Esophagus muscularis mucosa (tissue), 4 donors: Measurements from ENCODE around the gene PPL. TPM values are rescaled to one million over a fixed set of nuclear protein-coding genes. Genes with fewer than 3 reads are reported as not detected.

Experiments
- DNase-seq: peaks from one replicate; pipeline ENCODE4 v3.0.0-alpha.2; 2017; ENCODE audit errors: extremely low spot score
- H3K27ac ChIP-seq, 4 donors: fragments of 200-600 bp; sonication (generic); replicated peaks in 1 of 4; 1 replicate in 3 of 4; 2 replicates in 1 of 4; pipeline ENCODE4 v1.5.1; 2016 to 2019; ENCODE audit warnings: mild to moderate bottlenecking in 1 of 4
- H3K27me3 ChIP-seq, 4 donors: fragments of 200-600 bp; sonication (generic); one replicate each; pipeline versions ENCODE4 v1.5.1 to v1.6.0; 2016 to 2019
- H3K36me3 ChIP-seq, 4 donors: fragments of 200-600 bp; sonication (generic); one replicate each; pipeline ENCODE4 v1.5.1; 2016 to 2019
- H3K4me1 ChIP-seq, 4 donors: fragments of 200-600 bp; sonication (generic); one replicate each; pipeline ENCODE4 v1.5.1; 2016 to 2019
- H3K4me3 ChIP-seq, 4 donors: fragments of 200-600 bp; sonication (generic); 1 replicate in 2 of 4; 2 replicates in 2 of 4; pipeline ENCODE4 v1.5.1; 2016 to 2019; ENCODE audit warnings: mild to moderate bottlenecking in 4 of 4, moderate library complexity in 1 of 4
- H3K9me3 ChIP-seq, 4 donors: fragments of 200-600 bp; sonication (generic); 1 replicate in 3 of 4; 2 replicates in 1 of 4; pipeline ENCODE4 v1.5.1; 2016 to 2019
- CTCF ChIP-seq, 3 experiments: fragments of 200-600 bp in 2 of 3; fragments of 450-650 bp in 1 of 3; sonication (generic) in 2 of 3; IDR thresholded peaks; one replicate each; pipeline ENCODE4 v1.5.1; 2017 to 2019; ENCODE audit warnings: antibody characterized with exemption in 3 of 3, mild to moderate bottlenecking in 2 of 3, moderate library complexity in 1 of 3
- EP300 ChIP-seq: sonication (generic); formaldehyde crosslinking; IDR thresholded peaks from one replicate; pipeline ENCODE4 v1.6.1; 2017; ENCODE audit warnings: antibody characterized with exemption
- POLR2A ChIP-seq: fragments of 450-650 bp; IDR thresholded peaks from one replicate; pipeline ENCODE4 v1.6.1; 2017; ENCODE audit warnings: antibody characterized with exemption, moderate library complexity, mild to moderate bottlenecking, low read depth
- POLR2AphosphoS5 ChIP-seq, 2 donors: sonication (generic); formaldehyde crosslinking; IDR thresholded peaks; one replicate each; pipeline ENCODE4 v1.6.1; 2017; ENCODE audit warnings: antibody characterized with exemption in 2 of 2
- WGBS: methylation state at CpG from one replicate; pipeline ENCODE4 v1.1.5; 2018; 5-methylcytosine and 5-hydroxymethylcytosine counted together
- intact Hi-C: fragments of 100-400 bp; cut with DNase I; formaldehyde crosslinking; loops from one replicate; pipeline ENCODE4 v1.15.1; 2023
- total RNA-seq, 4 donors: library from RNA; depleted of rRNA; stranded (reverse); fragments of >200 nt; gene quantifications; one replicate each; pipeline versions ENCODE4 v1.1.0 to v1.2.1, GENCODE V29; 2016

The PPL gene
- total RNA-seq, 4 donors from 2014 or later = 36.3 to 78.4 (median 57.4) TPM

DNA sequence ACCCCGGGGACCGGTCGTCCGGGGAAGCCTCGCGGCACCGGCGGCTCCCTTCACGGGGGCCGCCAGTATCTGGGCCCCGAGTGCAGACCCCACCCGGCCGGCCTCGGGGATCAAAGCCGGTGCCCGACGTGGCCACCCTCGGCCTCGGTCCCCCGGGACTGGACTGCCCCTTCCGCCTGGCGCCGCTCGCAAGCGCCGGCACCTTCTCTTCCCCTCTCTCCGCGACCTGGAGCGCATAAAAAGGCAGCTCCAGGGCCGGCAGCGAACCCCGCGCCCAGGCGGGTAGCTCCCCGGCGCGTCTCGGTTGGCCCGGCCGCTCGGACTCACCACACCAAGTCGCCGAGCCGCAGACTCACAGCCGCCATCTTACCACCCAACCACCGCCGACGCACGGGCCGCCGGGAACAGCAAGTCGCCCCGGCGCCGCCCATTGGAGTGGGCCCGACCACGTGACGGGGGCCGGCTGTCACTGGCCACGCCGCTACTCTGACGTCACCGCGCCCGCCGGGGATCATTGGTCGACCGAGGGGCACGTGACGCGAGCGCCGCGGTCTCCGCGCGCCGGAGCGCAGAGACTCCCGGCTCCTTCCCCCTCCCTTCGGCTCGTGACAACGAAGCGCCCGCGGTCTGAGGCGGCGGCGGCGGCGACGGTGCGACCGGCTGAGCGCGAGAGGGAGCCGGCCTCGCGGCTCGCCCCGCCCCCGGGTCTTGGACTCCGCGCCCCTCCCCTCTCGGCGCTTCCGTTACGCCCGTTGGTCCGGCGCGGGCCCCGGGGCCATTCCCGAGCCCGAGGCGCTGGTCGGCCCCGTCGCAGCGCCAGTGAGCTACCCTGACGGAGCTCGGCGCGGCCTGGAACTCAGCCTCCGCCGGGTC lies 89.8 kb downstream of the PPL start, which contains the start of the genes GLYR1 and UBN1:
GLYR1 (minus strand) TSS at position 388 of the 873 bp plus-strand sequence; CDS start at position 365, 23 bp downstream.
UBN1 (plus strand) TSS at position 581 of the 873 bp plus-strand sequence. CDS start 5,437 bp downstream, outside the sequence.
- Histone ChIP-seq H3K9me3 (no peaks in the 10 kb centered on the region), H3K27ac (peak within 1 kb of the TSS; percentile 97 to 99 (median 97)), H3K36me3 (peaks cover 29 to 37% (median 35%) of the 10 kb centered on the region in 4 donors), H3K4me3 (peak within 1 kb of the TSS; percentile 90 to 97 (median 94)), H3K4me1 (peaks cover 52 to 62% (median 59%) of the 10 kb centered on the region in 4 donors), H3K27me3 (no peaks in the 10 kb centered on the region)
- TF ChIP-seq POLR2A (peak; percentile 41), CTCF (IDR thresholded peaks at IDR 0.05) (no peak), EP300 (no peak), POLR2AphosphoS5 (IDR thresholded peaks at IDR 0.05) (peak; percentile 93 to 94)
- intact Hi-C loops = loop anchor here (1.0 to 5.0 kb wide), 3 partner anchors 45 to 109 kb away; partner anchors contain the start of genes ROGDI and ZNF500
- peak; percentile 100 for DNase-seq
- WGBS = under 1% methylated on average over 66 of the region's 126 CpGs

DNA sequence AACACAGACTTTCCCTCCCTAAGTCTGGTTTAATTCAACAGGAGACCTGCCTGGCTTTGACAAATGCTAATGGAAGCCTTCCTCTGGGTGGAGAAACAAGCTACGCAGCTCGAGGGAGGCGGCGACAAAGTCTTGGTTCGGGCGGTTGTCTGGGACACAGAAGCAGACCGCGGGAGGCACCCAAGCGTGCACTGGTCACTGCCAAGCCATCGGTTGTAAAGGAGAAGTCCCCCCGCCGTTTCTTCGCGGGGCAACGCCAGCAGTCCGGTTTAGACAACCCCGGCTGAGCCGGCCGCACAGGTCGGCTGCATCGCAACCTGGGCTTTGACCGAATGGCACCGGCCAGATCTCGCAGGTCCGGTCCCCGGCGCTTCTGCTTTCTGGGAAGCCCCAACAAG lies 90.4 kb downstream of the PPL start:
- Histone ChIP-seq H3K9me3 (no peaks in the 10 kb centered on the region), H3K4me1 (peaks cover 46 to 55% (median 52%) of the 10 kb centered on the region in 4 donors), H3K4me3 (peak overlapping the region; percentile 90 to 97 (median 94)), H3K36me3 (peaks cover 36 to 43% (median 42%) of the 10 kb centered on the region in 4 donors), H3K27me3 (no peaks in the 10 kb centered on the region), H3K27ac (peak overlapping the region; percentile 97 to 99 (median 97))
- DNase-seq = peak; percentile 92
- intact Hi-C loops = loop anchor here (5.0 kb wide), 2 partner anchors 44 to 79 kb away; partner anchors contain the start of genes ROGDI and ZNF500
- WGBS = 0% methylated on average over 8 of the region's 27 CpGs
- TF ChIP-seq EP300 = no peak
- no peak for TF ChIP-seq POLR2A
- TF ChIP-seq POLR2AphosphoS5 (IDR thresholded peaks at IDR 0.05) = no peak
- TF ChIP-seq CTCF (IDR thresholded peaks at IDR 0.05) = no peak

- TF ChIP-seq EP300 (no peak), CTCF (IDR thresholded peaks at IDR 0.05) (no peak), POLR2A (no peak), POLR2AphosphoS5 (IDR thresholded peaks at IDR 0.05) (no peak)
- Histone ChIP-seq H3K4me3 (no peak overlapping the region), H3K27ac (no peak overlapping the region), H3K27me3 (no peaks in the 10 kb centered on the region), H3K36me3 (peaks cover 86 to 98% (median 96%) of the 10 kb centered on the region in 4 donors), H3K9me3 (no peaks in the 10 kb centered on the region), H3K4me1 (peaks cover 9 to 16% (median 13%) of the 10 kb centered on the region in 4 donors)
- intact Hi-C loops = no loop called here
- DNase-seq = no peak
- WGBS = 77% methylated on average over 5 of the region's 5 CpGs
Measured at GRCh38 chr16:4840984-4841383, 96.0 kb downstream of the PPL start.

GRCh38 chr16:4839942-4840341 lies 97.0 kb downstream of the PPL start:
- no peak overlapping the region for H3K27ac ChIP-seq
- 91% methylated on average over 4 of the region's 5 CpGs for WGBS
- no peak overlapping the region for H3K4me3 ChIP-seq
- DNase-seq = no peak
- intact Hi-C loops = no loop called here
- H3K36me3 ChIP-seq = peaks cover 81 to 99% (median 97%) of the 10 kb centered on the region in 4 donors
- TF ChIP-seq CTCF (IDR thresholded peaks at IDR 0.05) (no peak), POLR2AphosphoS5 (IDR thresholded peaks at IDR 0.05) (no peak), EP300 (no peak), POLR2A (no peak)
- peaks cover 0 to 6% (median 3%) of the 10 kb centered on the region in 4 donors for H3K4me1 ChIP-seq
- H3K9me3 ChIP-seq = no peaks in the 10 kb centered on the region
- H3K27me3 ChIP-seq = no peaks in the 10 kb centered on the region
